Prostate gland (tissue), 2 donors: Measurements from ENCODE around the gene SCGB1A1. TPM values are rescaled to one million over a fixed set of nuclear protein-coding genes. Genes with fewer than 3 reads are reported as not detected.

Experiments
- DNase-seq: peaks from one replicate; pipeline ENCODE4 v3.0.0-alpha.2; 2019; ENCODE audit warnings: low spot score
- H3K27ac ChIP-seq, 2 donors: fragments of 200-600 bp; sonication (generic); 2 replicates each; pipeline ENCODE4 v1.5.1; 2017 to 2019
- H3K27me3 ChIP-seq: fragments of 200-600 bp; sonication (generic); replicated peaks from 2 replicates; pipeline ENCODE4 v1.5.1; 2019; ENCODE audit not compliant: insufficient read depth
- H3K36me3 ChIP-seq, 2 donors: fragments of 200-600 bp; sonication (generic); 1 replicate in 1 of 2; 2 replicates in 1 of 2; pipeline versions ENCODE4 v1.5.1 to v1.8.1; 2017 to 2019
- H3K4me1 ChIP-seq: fragments of 200-600 bp; sonication (generic); replicated peaks from 2 replicates; pipeline ENCODE4 v1.5.1; 2019
- H3K4me3 ChIP-seq, 2 donors: fragments of 200-600 bp; sonication (generic); 2 replicates each; pipeline ENCODE4 v1.5.1; 2017 to 2019
- H3K9me3 ChIP-seq: fragments of 200-600 bp; sonication (generic); 2 replicates; pipeline ENCODE4 v1.5.1; 2017
- CTCF ChIP-seq, 4 experiments: fragments of 200-600 bp in 2 of 4; fragments of 450-650 bp in 2 of 4; sonication (generic) in 2 of 4; IDR thresholded peaks; 1 replicate in 3 of 4; 2 replicates in 1 of 4; pipeline ENCODE4 v1.5.1; 2016 to 2019; ENCODE audit warnings: antibody characterized with exemption in 4 of 4, mild to moderate bottlenecking in 2 of 4, moderate library complexity in 2 of 4
- POLR2A ChIP-seq: fragments of 450-650 bp; IDR thresholded peaks from one replicate; pipeline ENCODE4 v1.6.1; 2016; ENCODE audit warnings: antibody characterized with exemption, mild to moderate bottlenecking
- POLR2AphosphoS5 ChIP-seq: sonication (generic); formaldehyde crosslinking; IDR thresholded peaks from one replicate; pipeline ENCODE4 v1.6.1; 2017; ENCODE audit warnings: antibody characterized with exemption
- WGBS: methylation state at CpG from one replicate; pipeline ENCODE4 v1.1.5; 2018; 5-methylcytosine and 5-hydroxymethylcytosine counted together
- intact Hi-C: fragments of 100-400 bp; cut with DNase I; formaldehyde crosslinking; loops from one replicate; pipeline ENCODE4 v1.14.2; 2022
- total RNA-seq, 2 donors: library from RNA; depleted of rRNA; stranded (reverse); fragments of >200 nt; gene quantifications; one replicate each; pipeline ENCODE4 v1.1.0, GENCODE V29; 2016

Gene SCGB1A1
- total RNA-seq, 2 donors from 2014 or later, result 6.8 to 203 TPM

DNA sequence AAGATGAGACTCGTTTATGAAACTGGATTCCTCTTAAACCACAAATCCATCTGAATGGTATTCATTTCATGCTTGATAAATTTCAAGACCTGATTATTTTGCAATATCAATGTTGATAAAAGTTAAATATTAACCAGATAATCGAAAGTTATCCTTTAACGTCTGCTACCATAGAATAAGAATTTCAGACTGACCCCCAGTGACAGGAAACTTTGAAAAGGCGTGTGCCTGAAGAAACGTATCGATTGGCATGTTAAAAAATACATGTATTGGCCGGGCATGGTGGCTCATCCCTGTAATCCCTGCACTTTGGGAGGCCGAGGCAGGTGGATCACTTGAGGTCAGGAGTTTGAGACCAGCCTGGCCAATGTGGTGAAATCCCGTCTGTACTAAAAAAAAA is 13.9 kb downstream of the SCGB1A1 start:
- no peaks in the 10 kb centered on the region for H3K36me3 ChIP-seq
- H3K4me3 ChIP-seq, result no peak overlapping the region
- H3K4me1 ChIP-seq, result peaks cover 6% of the 10 kb centered on the region
- DNase-seq, result no peak
- WGBS, result 56% methylated on average over 9 of the region's 9 CpGs
- no peaks in the 10 kb centered on the region for H3K9me3 ChIP-seq
- H3K27me3 ChIP-seq, result no peaks in the 10 kb centered on the region
- intact Hi-C loops, result loop anchor here (5.0 kb wide), 1 partner anchor 35 kb away; no protein-coding TSS in a partner anchor
- H3K27ac ChIP-seq, result peak overlapping the region; percentile 67 to 70
- TF ChIP-seq POLR2A, result no peak
- TF ChIP-seq CTCF (IDR thresholded peaks at IDR 0.05), result no peak
- no peak for TF ChIP-seq POLR2AphosphoS5

DNA sequence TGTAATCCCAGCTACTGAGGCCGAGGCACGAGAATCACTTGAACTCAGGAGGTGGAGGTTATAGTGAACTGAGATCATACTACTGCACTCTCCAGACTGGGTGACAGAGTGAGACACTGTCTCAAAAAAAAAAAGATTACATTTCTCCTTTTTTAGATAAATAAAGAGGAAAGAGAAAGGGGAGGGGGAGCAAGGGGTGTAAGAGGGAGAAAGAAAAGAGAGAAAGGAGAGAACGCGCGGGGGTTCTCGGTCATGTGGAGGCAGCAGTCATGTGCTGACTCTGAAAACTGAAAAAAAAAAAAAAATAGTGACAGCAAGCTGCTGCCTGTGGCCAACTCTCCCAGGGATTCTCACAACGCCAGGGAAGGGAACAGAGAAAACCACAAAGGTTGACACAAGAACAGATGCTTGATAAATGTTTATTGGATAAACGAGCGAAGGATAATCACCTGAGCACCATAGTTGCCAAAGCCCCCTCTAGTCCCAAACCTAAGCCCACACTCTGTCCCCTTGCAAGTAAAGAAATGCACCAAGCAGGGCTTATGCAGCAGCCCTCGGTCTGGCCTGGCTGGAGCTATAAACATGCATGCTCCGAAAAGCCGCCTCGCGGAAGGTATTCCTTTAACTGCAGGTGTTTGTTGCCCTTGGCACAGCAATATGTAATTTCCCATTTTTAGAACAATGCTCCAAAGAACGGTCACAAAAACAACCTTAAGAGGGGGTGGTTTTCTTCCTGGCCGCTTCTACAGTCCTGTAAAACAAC is 14.5 kb downstream of the SCGB1A1 start:
- DNase-seq, result peak; percentile 39
- intact Hi-C loops, result loop anchor here (5.0 kb wide), 1 partner anchor 36 kb away; no protein-coding TSS in a partner anchor
- H3K4me1 ChIP-seq, result peaks cover 6% of the 10 kb centered on the region
- H3K9me3 ChIP-seq, result no peaks in the 10 kb centered on the region
- no peaks in the 10 kb centered on the region for H3K27me3 ChIP-seq
- H3K27ac ChIP-seq, result peak overlapping the region; percentile 67 to 70
- no peak overlapping the region for H3K4me3 ChIP-seq
- WGBS, result 8% methylated on average over 16 of the region's 16 CpGs
- no peaks in the 10 kb centered on the region for H3K36me3 ChIP-seq
- TF ChIP-seq CTCF (IDR thresholded peaks at IDR 0.05) (peak in 2 of 4 experiments; percentile 12 to 21), POLR2A (no peak), POLR2AphosphoS5 (peak; percentile 27)

DNA sequence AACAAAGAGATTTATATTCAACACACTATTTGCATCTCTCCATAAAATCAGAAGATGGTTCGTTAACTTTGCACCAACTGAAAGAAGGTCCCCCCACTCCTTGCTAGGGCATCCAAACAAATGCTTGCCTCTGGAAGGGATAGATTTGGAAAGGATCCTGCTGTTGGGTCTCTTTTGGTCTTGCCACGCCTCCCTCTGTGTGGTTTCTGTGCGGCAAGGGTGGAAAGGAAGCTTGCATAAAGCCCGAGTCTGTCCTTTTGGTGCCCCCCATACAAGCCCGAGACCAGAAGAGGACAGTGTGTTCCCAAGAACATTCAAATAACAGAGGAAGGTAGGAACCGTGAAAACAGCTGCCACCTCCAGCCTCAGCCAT is 15.1 kb downstream of the SCGB1A1 start:
- DNase-seq, result peak; percentile 29
- Histone ChIP-seq H3K36me3 (no peaks in the 10 kb centered on the region), H3K4me3 (no peak overlapping the region), H3K4me1 (peaks cover 6% of the 10 kb centered on the region), H3K9me3 (no peaks in the 10 kb centered on the region), H3K27ac (peak overlapping the region; percentile 67 to 70), H3K27me3 (no peaks in the 10 kb centered on the region)
- 6% methylated on average over 6 of the region's 6 CpGs for WGBS
- no peak for TF ChIP-seq CTCF (IDR thresholded peaks at IDR 0.05)
- TF ChIP-seq POLR2AphosphoS5, result no peak
- TF ChIP-seq POLR2A, result no peak
- intact Hi-C loops, result loop anchor here (5.0 kb wide), 1 partner anchor 37 kb away; no protein-coding TSS in a partner anchor

DNA sequence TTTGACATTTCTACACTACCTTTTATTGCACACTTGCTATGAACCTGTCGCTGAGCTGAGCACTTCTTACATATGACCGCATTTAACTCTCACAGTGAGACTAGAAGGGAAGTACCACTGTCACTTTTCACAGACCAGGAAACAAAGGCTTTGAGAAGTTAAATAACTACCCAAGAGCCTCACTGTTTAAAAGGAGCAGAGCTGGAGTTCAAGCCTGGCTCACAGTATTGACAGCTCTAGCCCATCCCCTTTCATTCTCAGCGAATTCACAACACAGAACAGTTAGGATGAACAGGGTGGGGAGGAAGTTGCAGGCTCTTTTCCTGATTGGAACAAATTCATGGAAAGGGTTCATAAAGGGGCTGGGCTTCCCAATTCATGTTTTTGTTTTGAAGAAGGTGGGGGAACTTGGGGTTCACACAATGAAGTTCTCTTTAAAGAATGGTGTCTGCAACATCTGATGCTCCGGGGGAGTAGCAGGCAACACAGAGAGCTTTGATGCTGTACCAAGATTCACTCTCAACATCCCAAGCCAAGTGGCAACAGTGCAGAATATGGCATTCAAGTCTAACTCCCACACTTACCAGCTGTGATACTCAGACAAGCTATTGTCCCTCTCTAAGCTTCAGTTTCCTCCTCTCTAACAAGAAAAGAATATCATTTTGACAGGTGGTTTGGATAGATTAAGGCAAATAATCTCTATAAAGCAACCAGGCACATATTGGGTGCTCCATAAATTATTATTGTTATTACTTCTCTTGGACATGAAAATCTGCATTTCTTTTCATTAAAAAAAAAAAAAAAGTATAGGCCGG is 17.2 kb downstream of the SCGB1A1 start:
- H3K4me1 ChIP-seq, result peaks cover 6% of the 10 kb centered on the region
- intact Hi-C loops, result no loop called here
- no peak for TF ChIP-seq POLR2A
- no peak for TF ChIP-seq CTCF (IDR thresholded peaks at IDR 0.05)
- no peak for TF ChIP-seq POLR2AphosphoS5
- H3K27ac ChIP-seq, result no peak overlapping the region
- WGBS, result 29% methylated on average over 5 of the region's 5 CpGs
- H3K4me3 ChIP-seq, result no peak overlapping the region
- no peak for DNase-seq
- H3K36me3 ChIP-seq, result no peaks in the 10 kb centered on the region
- no peaks in the 10 kb centered on the region for H3K27me3 ChIP-seq
- no peaks in the 10 kb centered on the region for H3K9me3 ChIP-seq
